Measurements from ENCODE around the gene POLD1.

DNA sequence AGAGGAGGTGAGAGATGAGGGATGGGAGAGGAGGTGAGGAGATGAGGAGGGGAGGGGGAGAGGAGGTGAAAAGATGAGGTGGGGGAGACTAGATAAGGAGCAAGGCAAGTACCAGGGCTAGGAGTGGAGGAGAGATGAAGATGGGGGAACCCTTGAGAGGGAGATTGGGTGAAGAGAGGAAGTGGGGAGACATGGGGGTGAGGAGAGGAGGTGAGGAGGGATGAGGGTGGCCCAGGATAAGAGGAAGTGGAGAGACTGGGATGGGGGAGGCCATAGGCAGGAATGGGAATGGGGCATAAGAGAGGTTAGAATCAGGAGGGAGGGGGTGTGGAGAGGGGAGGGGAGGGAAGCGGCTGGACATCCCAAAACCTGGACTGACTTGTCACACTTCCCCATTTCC is 75.5 kb downstream of the POLD1 start:
- TF ChIP-seq, protein P1, sequence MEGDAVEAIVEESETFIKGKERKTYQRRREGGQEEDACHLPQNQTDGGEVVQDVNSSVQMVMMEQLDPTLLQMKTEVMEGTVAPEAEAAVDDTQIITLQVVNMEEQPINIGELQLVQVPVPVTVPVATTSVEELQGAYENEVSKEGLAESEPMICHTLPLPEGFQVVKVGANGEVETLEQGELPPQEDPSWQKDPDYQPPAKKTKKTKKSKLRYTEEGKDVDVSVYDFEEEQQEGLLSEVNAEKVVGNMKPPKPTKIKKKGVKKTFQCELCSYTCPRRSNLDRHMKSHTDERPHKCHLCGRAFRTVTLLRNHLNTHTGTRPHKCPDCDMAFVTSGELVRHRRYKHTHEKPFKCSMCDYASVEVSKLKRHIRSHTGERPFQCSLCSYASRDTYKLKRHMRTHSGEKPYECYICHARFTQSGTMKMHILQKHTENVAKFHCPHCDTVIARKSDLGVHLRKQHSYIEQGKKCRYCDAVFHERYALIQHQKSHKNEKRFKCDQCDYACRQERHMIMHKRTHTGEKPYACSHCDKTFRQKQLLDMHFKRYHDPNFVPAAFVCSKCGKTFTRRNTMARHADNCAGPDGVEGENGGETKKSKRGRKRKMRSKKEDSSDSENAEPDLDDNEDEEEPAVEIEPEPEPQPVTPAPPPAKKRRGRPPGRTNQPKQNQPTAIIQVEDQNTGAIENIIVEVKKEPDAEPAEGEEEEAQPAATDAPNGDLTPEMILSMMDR (IDR thresholded peaks at IDR 0.05; ENCODE audit: poor library complexity) = no peak
- no peak for TF ChIP-seq EZH2 (IDR thresholded peaks at IDR 0.05; ENCODE audit: borderline replicate concordance)
- TF ChIP-seq EZH2phosphoT487 (IDR thresholded peaks at IDR 0.05; ENCODE audit: low read depth, severe bottlenecking, unreplicated experiment) = no peak

Data from hepatocyte (in vitro differentiated cells).